ENCODE data around the gene SMOC1.

GRCh38 chr14:69948351-69948750, 69.1 kb downstream of the SMOC1 start:
- TF ChIP-seq POLR2A (IDR thresholded peaks at IDR 0.05) = no peak
- no peak for TF ChIP-seq CTCF (IDR thresholded peaks at IDR 0.05)
- TF ChIP-seq POLR2AphosphoS5 (IDR thresholded peaks at IDR 0.05) = no peak
